HG03558 (cell line): ENCODE results near the gene DNAJA4.

ENCODE experiments used
- ATAC-seq: cut with Tn5 transposase; IDR thresholded peaks from one replicate; pipeline ENCODE4 v1.9.1; 2021; ENCODE audit warnings: moderate number of reproducible peaks; ENCODE audit not compliant: unreplicated experiment; ENCODE audit errors: extremely low read depth

DNAJA4 gene

DNA sequence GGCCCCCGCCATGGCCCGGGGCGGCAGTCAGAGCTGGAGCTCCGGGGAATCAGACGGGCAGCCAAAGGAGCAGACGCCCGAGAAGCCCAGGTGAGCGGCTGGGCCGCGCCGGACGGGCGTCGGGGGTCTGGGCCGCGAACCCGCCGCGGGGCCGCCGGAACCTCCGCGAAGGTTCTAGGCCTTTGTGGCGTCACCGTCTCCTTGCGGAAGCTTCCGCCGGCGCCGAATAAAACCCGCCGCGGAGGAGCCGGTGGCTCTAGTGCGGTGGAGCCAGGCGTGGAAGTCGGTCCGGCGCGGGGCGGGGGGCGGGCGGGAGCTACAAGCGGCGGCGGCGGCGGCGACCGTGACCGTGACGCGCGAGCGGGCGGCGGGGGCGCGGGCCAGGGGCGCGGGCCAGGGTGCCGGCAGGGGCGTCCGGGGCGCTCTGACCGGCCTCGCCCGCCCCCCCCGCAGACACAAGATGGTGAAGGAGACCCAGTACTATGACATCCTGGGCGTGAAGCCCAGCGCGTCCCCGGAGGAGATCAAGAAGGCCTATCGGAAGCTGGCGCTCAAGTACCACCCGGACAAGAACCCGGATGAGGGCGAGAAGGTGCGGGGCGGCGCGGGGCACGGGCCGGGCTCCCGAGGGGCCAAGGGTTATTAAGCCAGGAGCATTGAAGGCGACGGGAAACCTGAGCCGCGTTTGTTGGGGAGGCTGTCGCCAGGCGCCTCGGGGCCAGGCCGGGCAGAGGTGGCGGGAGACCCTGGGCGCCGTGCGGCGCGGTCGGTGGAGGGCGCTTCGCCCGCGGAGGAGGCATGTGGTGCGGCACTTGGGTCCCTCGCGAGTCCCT, at the start of gene DNAJA4:
Gene DNAJA4, plus strand, starts transcription at position 259 of the 833 bp plus-strand sequence. Its CDS starts 202 bp downstream, at position 461.
- no peak for ATAC-seq

DNA sequence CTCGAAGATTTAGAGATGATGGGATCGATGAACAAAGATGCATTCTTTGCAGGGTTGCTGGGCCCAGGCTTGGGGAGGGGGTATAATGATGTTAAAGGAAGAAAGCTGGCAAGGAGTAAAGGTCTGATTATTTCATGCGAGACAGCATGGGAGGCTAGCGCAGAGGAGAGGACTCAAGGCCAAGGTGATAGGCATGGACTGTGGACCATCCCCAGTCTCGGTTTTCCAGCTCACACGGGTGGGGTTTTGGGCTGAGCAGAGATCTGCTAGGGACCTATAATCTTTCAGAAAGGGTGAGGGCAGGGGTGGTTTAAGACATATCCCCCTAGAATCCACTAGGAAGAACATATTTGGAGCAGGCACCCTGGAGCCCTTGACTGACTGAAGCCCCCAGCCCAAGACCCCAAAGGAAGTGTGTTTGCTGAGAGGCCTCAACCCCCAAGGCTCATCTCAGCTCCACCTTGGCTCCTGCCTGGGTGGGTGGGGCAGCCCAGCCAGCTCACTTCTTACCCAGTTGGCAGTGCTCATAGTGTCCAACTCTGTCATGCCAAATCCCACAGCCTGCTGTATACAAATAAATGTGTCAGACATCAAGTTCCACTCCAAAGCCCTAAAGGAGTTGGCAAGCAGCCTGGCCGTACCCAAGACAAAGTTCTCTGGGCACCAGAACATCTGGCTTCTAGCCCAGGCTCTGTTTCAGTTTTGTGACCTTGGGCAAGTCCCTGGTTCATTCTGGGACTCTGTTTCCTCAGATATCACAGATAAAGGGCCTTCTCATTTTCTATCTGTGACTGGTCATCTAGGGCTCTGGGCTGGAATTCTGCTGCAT, 47.9 kb upstream of the DNAJA4 start:
- no peak for ATAC-seq

DNA sequence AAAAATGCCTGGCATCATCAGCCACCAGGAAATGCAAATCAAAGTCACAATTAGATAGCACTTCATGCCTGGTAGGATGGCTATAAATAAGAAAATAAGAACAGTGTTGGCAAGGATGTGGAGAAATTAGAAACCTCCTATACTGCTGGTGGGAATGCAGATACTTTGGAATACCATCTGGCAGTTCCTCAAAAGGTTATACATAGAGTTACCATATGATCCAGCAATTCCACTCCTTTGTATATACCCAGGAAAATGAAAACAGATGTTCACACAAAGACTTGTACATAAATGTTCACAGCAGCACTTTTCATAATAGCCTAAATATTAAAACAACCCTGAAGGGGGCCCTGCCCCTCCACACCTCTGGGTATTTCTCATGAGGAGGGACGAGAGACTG, 43.6 kb upstream of the DNAJA4 start:
- no peak for ATAC-seq

- no peak for ATAC-seq
Measured at GRCh38 chr15:78222745-78223395, 41.5 kb upstream of the DNAJA4 start.

DNA sequence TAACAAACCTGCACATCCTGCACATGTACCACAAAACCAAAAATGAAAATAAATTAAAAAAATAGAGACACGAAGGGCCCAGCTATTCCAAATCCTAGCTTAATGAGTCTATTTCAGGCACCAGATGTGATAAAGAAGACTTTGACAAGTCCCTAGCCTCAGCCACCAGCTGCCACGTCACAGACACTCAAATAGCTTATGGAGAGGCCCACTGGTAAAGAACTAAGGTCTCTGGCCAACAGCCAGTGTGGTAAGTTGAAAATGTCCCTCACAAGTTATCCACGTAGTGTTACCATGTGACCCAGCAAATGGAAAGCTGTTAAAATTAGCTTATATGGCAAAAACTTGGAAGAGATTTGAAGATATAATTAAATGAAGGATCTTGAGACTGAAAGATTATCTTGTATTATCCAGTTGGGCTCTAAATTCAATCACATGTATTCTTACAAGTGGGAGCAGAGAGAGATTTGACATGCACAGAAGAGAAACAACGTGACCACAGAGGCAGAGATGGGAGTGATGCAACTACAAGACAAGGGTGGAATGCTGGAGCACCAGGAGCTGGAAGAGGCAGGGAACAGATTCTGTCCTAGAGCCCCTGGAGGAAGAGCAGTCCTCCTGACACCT, 40.9 kb upstream of the DNAJA4 start:
- no peak for ATAC-seq

DNA sequence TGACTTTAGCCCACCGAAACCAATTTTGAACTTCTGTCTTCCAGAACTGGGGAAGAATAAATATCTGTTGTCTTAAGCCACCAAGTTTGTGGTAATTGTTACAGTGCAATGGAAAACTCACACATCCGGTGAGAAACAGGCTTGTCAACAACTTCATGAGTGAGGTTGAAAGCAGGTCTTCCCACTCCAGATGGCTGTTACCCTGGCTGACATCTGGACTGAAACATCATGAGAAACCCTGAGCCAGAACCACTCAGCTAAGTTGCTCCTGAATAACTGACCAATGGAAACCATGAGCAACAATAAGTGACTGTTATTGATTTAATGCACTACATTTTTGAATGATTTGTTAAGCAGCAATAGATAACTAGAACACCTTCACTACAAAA, 40.3 kb upstream of the DNAJA4 start:
- ATAC-seq = no peak

- no peak for ATAC-seq
Measured at GRCh38 chr15:78225783-78226541, 38.4 kb upstream of the DNAJA4 start.

GRCh38 chr15:78228356-78228996, 35.9 kb upstream of the DNAJA4 start:
- ATAC-seq = no peak

GRCh38 chr15:78229431-78230406, 34.6 kb upstream of the DNAJA4 start:
- ATAC-seq = no peak

DNA sequence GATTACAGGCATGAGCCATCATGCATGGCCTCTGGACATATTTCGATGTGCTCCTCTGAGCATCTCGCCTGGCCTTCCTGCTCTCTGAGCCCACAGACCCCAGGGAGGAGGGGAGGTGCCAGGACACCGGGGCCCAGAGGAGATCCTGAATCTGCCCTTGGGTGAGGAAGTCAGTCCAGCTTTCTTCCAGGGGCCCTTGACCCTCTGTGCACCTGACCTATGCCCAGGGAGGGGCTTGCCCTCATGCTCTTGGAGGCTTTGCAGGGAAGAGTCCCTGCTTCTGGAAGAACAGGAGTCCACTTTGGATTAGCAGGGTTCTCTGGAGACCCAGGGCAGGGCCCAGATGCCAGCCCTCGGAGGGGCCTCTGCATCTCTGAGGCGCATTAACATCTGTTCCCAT, 31.4 kb upstream of the DNAJA4 start:
- no peak for ATAC-seq

GRCh38 chr15:78233496-78233895, 30.9 kb upstream of the DNAJA4 start:
- no peak for ATAC-seq

GRCh38 chr15:78234515-78235040, 29.8 kb upstream of the DNAJA4 start, which contains the start of gene ACSBG1:
Gene ACSBG1, minus strand, starts transcription at chr15:78234565. Its CDS starts 64 bp downstream, at chr15:78234501.
- no peak for ATAC-seq

- no peak for ATAC-seq
Measured at GRCh38 chr15:78236491-78236890, 27.9 kb upstream of the DNAJA4 start.

DNA sequence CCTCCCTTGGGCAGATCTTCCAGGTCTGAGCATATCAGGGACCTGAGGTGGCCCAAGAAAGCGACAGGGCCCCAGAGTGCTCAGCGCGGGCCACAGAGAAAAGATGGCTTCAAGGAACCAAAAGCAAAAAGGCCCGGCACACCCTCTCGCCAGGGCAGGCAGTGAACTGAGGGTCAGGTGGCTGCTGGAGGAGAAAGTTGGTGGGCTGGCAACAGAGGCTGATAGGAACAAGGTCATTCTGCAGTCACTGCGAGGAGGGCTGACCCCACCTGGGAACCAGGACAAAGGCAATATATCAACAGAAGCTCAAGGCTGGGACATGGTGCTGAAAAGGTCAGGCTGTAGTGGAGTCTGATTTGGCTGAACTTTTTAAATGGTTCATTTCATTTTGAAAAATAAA, 27.2 kb upstream of the DNAJA4 start:
- ATAC-seq = no peak

GRCh38 chr15:78239811-78240210, 24.6 kb upstream of the DNAJA4 start:
- no peak for ATAC-seq

- no peak for ATAC-seq
Measured at GRCh38 chr15:78241017-78241416, 23.3 kb upstream of the DNAJA4 start.

- ATAC-seq = no peak
Measured at GRCh38 chr15:78242128-78242527, 22.2 kb upstream of the DNAJA4 start.

DNA sequence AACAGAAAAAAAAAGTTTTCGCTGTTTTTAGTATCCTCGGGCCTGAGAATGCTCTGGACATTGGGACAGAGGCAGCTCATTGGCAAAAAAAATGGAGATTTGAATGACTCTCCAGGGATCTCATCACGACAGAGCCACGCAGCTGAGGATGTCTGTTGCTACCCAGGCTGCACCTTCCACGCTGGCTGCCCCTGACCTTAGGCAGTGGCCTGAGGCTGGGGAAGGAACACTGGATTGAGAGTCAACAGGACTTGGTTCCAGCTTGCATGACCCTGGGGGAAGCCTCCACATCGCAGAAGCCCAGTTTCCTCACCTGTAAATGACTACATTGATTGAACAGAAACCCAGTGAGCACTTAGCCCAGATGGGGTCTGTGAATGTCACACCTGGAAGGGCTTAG, 21.3 kb upstream of the DNAJA4 start:
- no peak for ATAC-seq
